Measurements from ENCODE around the gene SH3PXD2A. TPM values are rescaled to one million over a fixed set of nuclear protein-coding genes. Genes with fewer than 3 reads are reported as not detected.

SH3PXD2A gene
- total and polyA plus RNA-seq, 2 of the 4 experiments (the other 2 are of a cell fraction), result 6.3 to 23.0 TPM

DNA sequence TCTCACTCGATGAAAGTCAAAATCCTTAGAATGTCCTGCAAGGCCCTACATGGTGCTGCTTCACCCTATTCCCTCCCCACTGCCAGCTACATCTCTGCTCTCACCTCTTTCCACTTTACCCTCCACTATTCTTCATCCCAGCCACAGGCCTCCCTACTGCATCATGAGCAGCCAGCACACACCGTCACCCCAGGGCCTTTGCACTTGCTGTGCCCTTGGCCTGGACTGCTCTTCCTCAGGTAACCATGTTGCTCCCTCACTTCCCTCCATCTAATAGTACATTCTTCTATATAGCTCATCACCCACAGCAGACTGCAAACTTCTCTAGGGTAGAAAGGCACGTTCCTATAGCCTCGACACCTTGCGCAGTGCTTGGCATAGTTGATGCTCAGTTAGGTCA, 167.7 kb downstream of the SH3PXD2A start:
- CTCF ChIA-PET, result no interaction called here

More for the DNA sequence above, 167.7 kb downstream of the SH3PXD2A start:
- H2BK120ac ChIP-seq (ENCODE audit: low read depth, low read length), result no peak overlapping the region
- POLR2A ChIA-PET (ENCODE audit: unreplicated experiment), result no interaction called here
- no peak overlapping the region for H2AFZ ChIP-seq (replicated peaks; ENCODE audit: low read length, poor library complexity)
- intact Hi-C loops (cut with micrococcal nuclease) (no loop called here), in situ Hi-C loops (cut with MboI; ENCODE audit: low sequenced_read_pairs) (loop anchor here (5.0 to 10.0 kb wide), 2 partner anchors 75 to 193 kb away; partner anchors contain the start of gene NEURL1), dilution Hi-C loops (cut with HindIII; ENCODE audit: low sequenced_read_pairs, unreplicated experiment) (no loop called here)
- no peak overlapping the region for H2AK5ac ChIP-seq (ENCODE audit: low read depth, low read length)
- no peak overlapping the region for H2BK15ac ChIP-seq (ENCODE audit: low read depth, low read length)
- no peak for ATAC-seq (ENCODE audit: low read depth)
- no peaks in the 10 kb centered on the region for H3K36me3 ChIP-seq (ENCODE audit: control insufficient read depth, insufficient read depth, low read length)
- H3K79me1 ChIP-seq (ENCODE audit: low read depth in 1 of 2, low read length in 2 of 2), result peaks cover 12 to 13% of the 10 kb centered on the region in 2 experiments; a peak in 2 of 4 replicates
- H3K27me3 ChIP-seq (ENCODE audit: control insufficient read depth, insufficient read depth, low read length), result no peaks in the 10 kb centered on the region
- H2AK9ac ChIP-seq (replicated peaks; ENCODE audit: low read depth, low read length, poor library complexity), result no peak overlapping the region
- H3K4me1 ChIP-seq (ENCODE audit: control insufficient read depth, insufficient read depth, low read length), result peaks cover 12% of the 10 kb centered on the region
- H4K20me1 ChIP-seq (ENCODE audit: insufficient read depth, low read length), result no peaks in the 10 kb centered on the region
- H3K9me3 ChIP-seq (ENCODE audit: control insufficient read depth, insufficient read depth, low read length), result no peaks in the 10 kb centered on the region
- 100% methylated on average over 3 of the region's 5 CpGs; no CpG with 5 or more reads in 1 of the 2 experiments for WGBS, 2 experiments (ENCODE audit: extremely low coverage in 2 of 2, insufficient read length in 1 of 2)
- H3K18ac ChIP-seq (ENCODE audit: low read depth, low read length), result no peak overlapping the region
- H3K14ac ChIP-seq (replicated peaks; ENCODE audit: low read depth, low read length), result no peak overlapping the region
- no peak overlapping the region for H4K91ac ChIP-seq (ENCODE audit: insufficient read depth, low read depth, low read length)
- TF ChIP-seq FOS (IDR thresholded peaks at IDR 0.05; ENCODE audit: low read depth, low read length), result no peak
- TF ChIP-seq CEBPB (IDR thresholded peaks at IDR 0.05; ENCODE audit: low read depth, low read length), result no peak
- TF ChIP-seq RAD21 (IDR thresholded peaks at IDR 0.05; ENCODE audit: low read length), result no peak
- TF ChIP-seq CHD1 (IDR thresholded peaks at IDR 0.05; ENCODE audit: low read depth, low read length), result no peak
- TF ChIP-seq BHLHE40 (IDR thresholded peaks at IDR 0.05; ENCODE audit: low read depth, low read length), result no peak
- H3K9me1 ChIP-seq (ENCODE audit: insufficient read depth, low read length), result 0 out of 2 replicates have a peak, but pooled peaks cover 4% of the 10 kb centered on the region
- H3K4ac ChIP-seq (ENCODE audit: low read depth, low read length), result no peak overlapping the region
- no peak overlapping the region for H3K4me3 ChIP-seq (ENCODE audit: insufficient read depth, low read depth, low read length)
- H3K23ac ChIP-seq (ENCODE audit: low read depth, low read length), result no peak overlapping the region
- no peak overlapping the region for H3K56ac ChIP-seq (ENCODE audit: extremely low read depth, insufficient read depth, low read length)
- no peak overlapping the region for H4K8ac ChIP-seq (ENCODE audit: low read depth in 2 of 2, low read length in 2 of 2)
- no peak overlapping the region for H3K27ac ChIP-seq (ENCODE audit: insufficient read depth, low read length)
- H4K5ac ChIP-seq (ENCODE audit: low read depth, low read length), result no peak overlapping the region
- H3K4me2 ChIP-seq (ENCODE audit: low read depth, low read length), result no peak overlapping the region
- no TSS peak for BruUV-seq (replicated peaks)
- H3K9ac ChIP-seq (ENCODE audit: low read depth, low read length), result no peak overlapping the region
- no peak overlapping the region for H2BK5ac ChIP-seq (ENCODE audit: low read depth, low read length, poor library complexity, severe bottlenecking)
- DNase-seq, result no peak
- no peak overlapping the region for H2BK20ac ChIP-seq (ENCODE audit: low read depth, low read length)
